Mesothelial cell of epicardium (in vitro differentiated cells): ENCODE results near the gene HIVEP3. TPM values are rescaled to one million over a fixed set of nuclear protein-coding genes. Genes with fewer than 3 reads are reported as not detected.

Experiments
- DNase-seq, 2 experiments: peaks; one replicate each; pipeline ENCODE4 v3.0.0; 2021; ENCODE audit warnings: low spot score in 2 of 2; ENCODE audit not compliant: unreplicated experiment in 2 of 2
- H3K27ac Mint-ChIP-seq: 2 replicates; pipeline ENCODE4 v1.8.0; 2021; ENCODE audit warnings: mixed read lengths
- H3K27me3 Mint-ChIP-seq: 2 replicates; pipeline ENCODE4 v1.8.0; 2021; ENCODE audit warnings: low read depth, mixed read lengths
- H3K36me3 Mint-ChIP-seq: 2 replicates; pipeline ENCODE4 v1.8.0; 2021; ENCODE audit warnings: mixed read lengths
- H3K4me1 Mint-ChIP-seq: 2 replicates; pipeline ENCODE4 v1.8.0; 2021; ENCODE audit warnings: mixed read lengths
- H3K4me3 Mint-ChIP-seq: 2 replicates; pipeline ENCODE4 v1.8.0; 2021; ENCODE audit warnings: mild to moderate bottlenecking, moderate library complexity, mixed read lengths
- H3K9me3 Mint-ChIP-seq: 2 replicates; pipeline ENCODE4 v1.8.0; 2021; ENCODE audit warnings: mixed read lengths
- total RNA-seq: library from RNA; stranded (reverse); gene quantifications from 3 replicates; pipeline ENCODE4 v1.2.1, GENCODE V29; 2021
- TF ChIP-seq, protein P1 (sequence below): fragments of 200-600 bp; sonication (generic); IDR thresholded peaks from one replicate; pipeline ENCODE4 v1.5.0; 2021; ENCODE audit warnings: antibody characterized with exemption; ENCODE audit not compliant: unreplicated experiment

Gene HIVEP3
- total RNA-seq, 1 donor from 2014 or later: 8.9 TPM

DNA sequence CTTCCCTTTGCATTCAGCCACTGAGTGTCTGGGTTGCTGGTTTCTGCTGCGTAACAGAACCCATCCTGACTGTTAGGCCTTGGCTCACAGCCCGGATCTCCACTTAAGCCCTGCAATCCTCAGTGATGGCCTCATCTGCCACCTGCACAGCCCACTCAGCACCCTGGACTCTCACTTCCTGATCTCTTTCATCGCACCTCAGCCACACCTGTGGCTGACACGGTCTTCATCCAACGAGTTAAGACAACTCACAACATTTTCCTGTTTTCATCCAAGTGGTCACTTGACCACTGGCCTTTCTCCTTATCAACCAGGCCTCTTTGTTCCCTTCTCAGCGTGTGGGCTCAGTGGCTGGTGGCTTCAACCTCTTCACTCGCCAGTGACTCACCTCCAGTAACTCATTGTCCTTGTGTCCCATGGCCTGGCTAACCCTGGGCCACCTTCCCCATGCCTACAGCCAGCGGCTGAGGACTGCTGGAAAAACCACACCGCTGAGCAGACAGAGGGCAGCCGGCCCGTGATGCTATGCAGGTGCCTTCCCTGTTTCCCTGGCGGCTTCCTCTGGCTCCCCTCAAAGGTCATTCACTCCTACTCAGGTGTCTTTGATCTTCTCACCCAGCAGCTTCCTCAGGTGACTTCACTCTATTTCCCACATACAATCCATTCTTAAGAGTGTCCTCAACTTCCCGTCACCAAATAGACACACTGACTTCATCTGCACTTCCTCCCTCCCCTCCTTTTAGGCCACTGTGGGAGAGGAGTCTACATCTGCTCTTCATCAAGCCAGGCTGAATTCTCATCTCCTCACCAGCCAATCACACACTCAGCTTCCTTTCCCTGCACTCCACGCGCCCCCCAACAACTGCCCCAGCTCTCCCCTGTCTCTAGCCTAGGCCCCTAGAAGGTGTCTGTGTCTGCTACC is 414.3 kb downstream of the HIVEP3 start:
- Mint-ChIP-seq H3K27ac (peak overlapping the region; percentile 57), H3K4me3 (no peak overlapping the region), H3K4me1 (peaks cover 26% of the 10 kb centered on the region), H3K27me3 (peaks cover 2% of the 10 kb centered on the region), H3K9me3 (no peaks in the 10 kb centered on the region), H3K36me3 (no peaks in the 10 kb centered on the region)
- TF ChIP-seq, protein P1, sequence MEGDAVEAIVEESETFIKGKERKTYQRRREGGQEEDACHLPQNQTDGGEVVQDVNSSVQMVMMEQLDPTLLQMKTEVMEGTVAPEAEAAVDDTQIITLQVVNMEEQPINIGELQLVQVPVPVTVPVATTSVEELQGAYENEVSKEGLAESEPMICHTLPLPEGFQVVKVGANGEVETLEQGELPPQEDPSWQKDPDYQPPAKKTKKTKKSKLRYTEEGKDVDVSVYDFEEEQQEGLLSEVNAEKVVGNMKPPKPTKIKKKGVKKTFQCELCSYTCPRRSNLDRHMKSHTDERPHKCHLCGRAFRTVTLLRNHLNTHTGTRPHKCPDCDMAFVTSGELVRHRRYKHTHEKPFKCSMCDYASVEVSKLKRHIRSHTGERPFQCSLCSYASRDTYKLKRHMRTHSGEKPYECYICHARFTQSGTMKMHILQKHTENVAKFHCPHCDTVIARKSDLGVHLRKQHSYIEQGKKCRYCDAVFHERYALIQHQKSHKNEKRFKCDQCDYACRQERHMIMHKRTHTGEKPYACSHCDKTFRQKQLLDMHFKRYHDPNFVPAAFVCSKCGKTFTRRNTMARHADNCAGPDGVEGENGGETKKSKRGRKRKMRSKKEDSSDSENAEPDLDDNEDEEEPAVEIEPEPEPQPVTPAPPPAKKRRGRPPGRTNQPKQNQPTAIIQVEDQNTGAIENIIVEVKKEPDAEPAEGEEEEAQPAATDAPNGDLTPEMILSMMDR: no peak
- no peak for DNase-seq

DNA sequence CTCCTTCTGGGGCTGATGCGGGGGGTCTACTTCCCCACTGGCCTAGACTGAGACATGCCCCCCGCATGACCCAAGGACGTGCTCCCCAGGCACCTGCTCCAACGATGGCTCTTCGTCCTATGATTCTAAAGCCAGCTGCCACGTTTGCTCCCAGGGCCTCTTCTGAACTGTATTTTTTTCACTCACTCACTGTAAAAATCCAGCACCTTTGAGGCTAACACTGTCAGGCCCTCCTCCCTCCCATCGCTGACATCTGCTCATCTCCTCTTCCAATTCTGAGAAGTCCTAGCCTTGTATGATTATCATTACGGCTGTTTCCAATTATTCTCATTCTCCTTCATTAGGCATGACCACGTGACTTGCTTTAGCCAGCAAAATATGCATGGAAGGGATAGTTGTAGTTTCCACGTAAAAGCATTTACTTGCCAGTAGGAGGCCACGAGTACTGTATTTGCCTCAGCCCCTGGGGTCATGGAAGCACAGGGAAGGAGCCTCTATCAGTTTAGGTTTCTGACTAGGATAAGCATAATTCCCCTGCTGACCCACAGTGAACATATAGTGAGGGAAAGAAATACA is 415.1 kb downstream of the HIVEP3 start:
- no peak overlapping the region for H3K4me3 Mint-ChIP-seq
- H3K36me3 Mint-ChIP-seq: no peaks in the 10 kb centered on the region
- peaks cover 2% of the 10 kb centered on the region for H3K27me3 Mint-ChIP-seq
- DNase-seq: no peak
- H3K9me3 Mint-ChIP-seq: no peaks in the 10 kb centered on the region
- H3K27ac Mint-ChIP-seq: peak overlapping the region; percentile 49
- peaks cover 26% of the 10 kb centered on the region for H3K4me1 Mint-ChIP-seq
- TF ChIP-seq, protein P1: no peak

DNA sequence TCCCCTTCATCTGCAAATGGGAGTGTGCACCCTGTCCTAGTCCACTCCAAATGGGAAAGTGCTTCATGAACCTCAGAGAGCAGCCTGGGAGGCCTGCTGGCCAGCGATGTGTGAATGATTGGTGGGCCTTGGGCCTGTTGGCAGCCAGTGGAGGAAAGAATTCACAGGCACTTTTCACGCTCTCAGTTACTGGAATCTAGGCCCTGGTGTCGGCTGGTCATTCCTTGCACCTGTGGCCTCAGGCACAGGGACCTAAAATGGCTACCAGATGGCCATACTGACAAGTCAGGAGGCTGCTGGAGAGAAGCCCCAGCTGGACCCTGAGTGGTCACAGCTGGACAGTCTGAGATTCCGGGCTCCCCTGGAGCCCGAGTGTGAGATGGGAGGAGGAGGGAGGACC is 415.8 kb downstream of the HIVEP3 start:
- no peak overlapping the region for H3K4me3 Mint-ChIP-seq
- TF ChIP-seq, protein P1: no peak
- no peak overlapping the region for H3K27ac Mint-ChIP-seq
- peaks cover 32% of the 10 kb centered on the region for H3K4me1 Mint-ChIP-seq
- DNase-seq: no peak
- peaks cover 2% of the 10 kb centered on the region for H3K27me3 Mint-ChIP-seq
- no peaks in the 10 kb centered on the region for H3K9me3 Mint-ChIP-seq
- H3K36me3 Mint-ChIP-seq: no peaks in the 10 kb centered on the region

DNA sequence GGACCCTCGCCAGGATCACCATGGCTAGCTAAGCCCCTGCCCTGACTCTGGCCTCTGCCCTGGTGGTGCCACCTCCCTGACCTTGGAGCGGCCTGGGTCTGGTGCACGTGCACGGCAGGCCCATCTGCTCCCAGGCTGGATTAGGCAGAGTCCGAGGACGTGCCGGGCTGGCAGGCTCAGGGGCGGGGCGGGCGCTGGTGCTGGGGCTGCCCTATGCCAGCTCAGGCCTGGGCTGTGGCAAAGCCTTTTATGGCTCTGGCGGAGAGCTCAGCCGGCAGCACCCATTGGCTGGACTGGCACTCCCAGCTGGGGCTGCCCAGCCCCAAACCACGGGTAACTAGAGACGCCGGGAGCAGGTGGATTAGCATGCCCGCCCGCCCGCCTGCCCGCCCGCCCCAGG is 417.1 kb downstream of the HIVEP3 start:
- no peaks in the 10 kb centered on the region for H3K27me3 Mint-ChIP-seq

DNA sequence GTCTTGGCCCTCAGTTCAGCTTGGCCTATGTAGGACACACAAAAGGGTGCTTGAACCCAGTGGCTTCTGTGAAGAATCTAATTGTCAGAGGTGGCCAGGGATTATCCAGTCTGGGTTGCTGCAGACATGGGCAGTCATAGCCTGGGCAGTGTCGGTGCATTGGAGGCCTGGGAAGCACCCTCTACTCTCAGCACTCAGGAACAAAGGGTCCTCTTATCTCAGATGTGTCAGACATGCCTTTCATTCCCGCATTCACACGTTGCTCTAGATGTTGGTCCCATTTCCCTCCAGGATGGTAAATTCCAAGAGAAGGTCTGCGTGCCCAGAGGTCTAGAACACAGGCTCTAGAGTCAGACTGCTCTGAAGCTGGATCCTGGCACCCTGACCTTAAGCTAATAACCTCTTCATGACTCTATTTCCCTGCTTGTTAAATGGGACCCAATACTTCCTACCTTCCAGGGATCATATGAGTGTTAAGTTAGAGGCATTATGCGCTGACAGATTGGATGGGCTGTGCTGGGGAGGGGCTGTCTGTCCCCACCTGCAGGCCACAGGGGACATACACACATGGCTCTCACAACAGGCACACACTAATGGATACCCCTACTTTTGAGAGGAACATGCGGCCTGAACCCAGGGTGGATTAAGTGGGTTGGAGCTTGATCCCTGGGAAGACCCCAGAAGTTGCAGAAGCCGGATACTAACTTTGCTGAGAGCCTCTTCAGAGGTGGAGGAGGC is 417.8 kb downstream of the HIVEP3 start:
- no peaks in the 10 kb centered on the region for H3K27me3 Mint-ChIP-seq
- no peaks in the 10 kb centered on the region for H3K36me3 Mint-ChIP-seq
- peak overlapping the region; percentile 59 for H3K27ac Mint-ChIP-seq
- no peak for DNase-seq
- peaks cover 35% of the 10 kb centered on the region for H3K4me1 Mint-ChIP-seq
- TF ChIP-seq, protein P1: no peak
- no peaks in the 10 kb centered on the region for H3K9me3 Mint-ChIP-seq
- H3K4me3 Mint-ChIP-seq: no peak overlapping the region

More for the DNA sequence above, 417.1 kb downstream of the HIVEP3 start:
- no peaks in the 10 kb centered on the region for H3K9me3 Mint-ChIP-seq
- H3K27ac Mint-ChIP-seq: no peak overlapping the region
- TF ChIP-seq, protein P1: no peak
- H3K4me3 Mint-ChIP-seq: no peak overlapping the region
- no peak for DNase-seq
- H3K4me1 Mint-ChIP-seq: peaks cover 35% of the 10 kb centered on the region
- H3K36me3 Mint-ChIP-seq: no peaks in the 10 kb centered on the region
